HG03432 (cell line): ENCODE measurements around the gene OR4C3.
"Not testable (repeated sequence)": the region's sequence is repeated elsewhere in the genome, so short reads cannot be mapped to it uniquely, and the experiment has no call there.

ENCODE experiments used
- ATAC-seq: cut with Tn5 transposase; IDR thresholded peaks from one replicate; pipeline ENCODE4 v1.9.1; 2021; ENCODE audit warnings: mild to moderate bottlenecking, moderate library complexity; ENCODE audit not compliant: unreplicated experiment

The OR4C3 gene

GRCh38 chr11:48324620-48325019 is at the start of gene OR4C3:
Gene OR4C3, plus strand, starts transcription at chr11:48324920. Its CDS starts 102 bp downstream, at chr11:48325022.
- not testable (repeated sequence) for ATAC-seq

- no peak for ATAC-seq
These were observed 18.8 kb upstream of the OR4C3 start, which contains the start of gene OR4S1 for GRCh38 chr11:48305923-48306322. Gene OR4S1, plus strand, starts transcription at chr11:48306223. Its CDS starts 0 bp downstream, at chr11:48306223.

- ATAC-seq = peak; percentile 93
These were observed 16.8 kb upstream of the OR4C3 start for GRCh38 chr11:48307760-48308386.

- ATAC-seq = not testable (repeated sequence)
These were observed 11.1 kb upstream of the OR4C3 start for GRCh38 chr11:48313590-48313989.

GRCh38 chr11:48319813-48320212 is 4.9 kb upstream of the OR4C3 start:
- not testable (repeated sequence) for ATAC-seq

GRCh38 chr11:48341466-48341865 is 16.7 kb downstream of the OR4C3 start:
- no peak for ATAC-seq

GRCh38 chr11:48342505-48342904 is 17.8 kb downstream of the OR4C3 start:
- ATAC-seq = not testable (repeated sequence)

- not testable (repeated sequence) for ATAC-seq
These were observed 21.6 kb downstream of the OR4C3 start for GRCh38 chr11:48346286-48346685.

GRCh38 chr11:48354013-48354412 is 29.3 kb downstream of the OR4C3 start:
- ATAC-seq = no peak

- no peak for ATAC-seq
These were observed 30.0 kb downstream of the OR4C3 start for GRCh38 chr11:48354677-48355076.

- not testable (repeated sequence) for ATAC-seq
These were observed 36.6 kb downstream of the OR4C3 start for GRCh38 chr11:48361289-48361688.

- no peak for ATAC-seq
These were observed 41.6 kb downstream of the OR4C3 start, which contains the start of gene OR4C5 for GRCh38 chr11:48366365-48366764. Gene OR4C5, minus strand, starts transcription at chr11:48366465. Its CDS starts 0 bp downstream, at chr11:48366465.
